HG03095 (cell line): ENCODE data around the gene C6orf120.
A peak's percentile ranks its signal among the peaks of the same experiment; 100 is the strongest.
"Not testable (repeated sequence)": the region's sequence is repeated elsewhere in the genome, so short reads cannot be mapped to it uniquely, and the experiment has no call there.

Source experiments
- ATAC-seq: cut with Tn5 transposase; IDR thresholded peaks from one replicate; pipeline ENCODE4 v1.9.1; 2021; ENCODE audit warnings: moderate library complexity; ENCODE audit not compliant: unreplicated experiment

The C6orf120 gene

GRCh38 chr6:169677096-169677495, 24.8 kb upstream of the C6orf120 start:
- no peak for ATAC-seq

- no peak for ATAC-seq
Measured at GRCh38 chr6:169678342-169678741, 23.6 kb upstream of the C6orf120 start.

- no peak for ATAC-seq
Measured at GRCh38 chr6:169684056-169684455, 17.9 kb upstream of the C6orf120 start.

GRCh38 chr6:169685860-169686259, 16.1 kb upstream of the C6orf120 start:
- ATAC-seq: no peak

GRCh38 chr6:169689287-169689686, 12.6 kb upstream of the C6orf120 start:
- no peak for ATAC-seq

- ATAC-seq: no peak
Measured at GRCh38 chr6:169691260-169691659, 10.7 kb upstream of the C6orf120 start.

- ATAC-seq: no peak
Measured at GRCh38 chr6:169692516-169692915, 9.4 kb upstream of the C6orf120 start.

GRCh38 chr6:169695131-169695530, 6.8 kb upstream of the C6orf120 start:
- no peak for ATAC-seq

- not testable (repeated sequence) for ATAC-seq
Measured at GRCh38 chr6:169697115-169697514, 4.8 kb upstream of the C6orf120 start.

GRCh38 chr6:169700296-169700695, 1.6 kb upstream of the C6orf120 start:
- ATAC-seq: no peak

- peak; percentile 7 for ATAC-seq
Measured at GRCh38 chr6:169701311-169701953, 494 bp upstream of the C6orf120 start.

GRCh38 chr6:169702840-169703246, 917 bp downstream of the C6orf120 start:
- ATAC-seq: no peak

GRCh38 chr6:169707772-169708171, 5.8 kb downstream of the C6orf120 start:
- ATAC-seq: no peak

GRCh38 chr6:169709293-169709692, 7.4 kb downstream of the C6orf120 start:
- ATAC-seq: no peak

GRCh38 chr6:169710009-169710408, 8.1 kb downstream of the C6orf120 start:
- no peak for ATAC-seq

GRCh38 chr6:169714178-169714577, 12.3 kb downstream of the C6orf120 start:
- no peak for ATAC-seq

GRCh38 chr6:169714595-169714994, 12.7 kb downstream of the C6orf120 start:
- ATAC-seq: no peak

GRCh38 chr6:169719117-169719516, 17.2 kb downstream of the C6orf120 start:
- ATAC-seq: no peak

GRCh38 chr6:169720207-169720855, 18.4 kb downstream of the C6orf120 start:
- ATAC-seq: no peak

- ATAC-seq: peak; percentile 19
Measured at GRCh38 chr6:169722362-169723199, 20.7 kb downstream of the C6orf120 start.

- peak; percentile 39 for ATAC-seq
Measured at GRCh38 chr6:169723200-169723909, 21.4 kb downstream of the C6orf120 start.
